GM12874 (cell line): Measurements from ENCODE around the gene PEX14.

Source experiments
- TF ChIP-seq, protein P1 (sequence below): IDR thresholded peaks from 2 replicates; pipeline ENCODE4 v1.5.1; 2011; ENCODE audit warnings: low read depth, mild to moderate bottlenecking, control low read depth, low read length, moderate library complexity; ENCODE audit not compliant: insufficient read depth

Gene PEX14

DNA sequence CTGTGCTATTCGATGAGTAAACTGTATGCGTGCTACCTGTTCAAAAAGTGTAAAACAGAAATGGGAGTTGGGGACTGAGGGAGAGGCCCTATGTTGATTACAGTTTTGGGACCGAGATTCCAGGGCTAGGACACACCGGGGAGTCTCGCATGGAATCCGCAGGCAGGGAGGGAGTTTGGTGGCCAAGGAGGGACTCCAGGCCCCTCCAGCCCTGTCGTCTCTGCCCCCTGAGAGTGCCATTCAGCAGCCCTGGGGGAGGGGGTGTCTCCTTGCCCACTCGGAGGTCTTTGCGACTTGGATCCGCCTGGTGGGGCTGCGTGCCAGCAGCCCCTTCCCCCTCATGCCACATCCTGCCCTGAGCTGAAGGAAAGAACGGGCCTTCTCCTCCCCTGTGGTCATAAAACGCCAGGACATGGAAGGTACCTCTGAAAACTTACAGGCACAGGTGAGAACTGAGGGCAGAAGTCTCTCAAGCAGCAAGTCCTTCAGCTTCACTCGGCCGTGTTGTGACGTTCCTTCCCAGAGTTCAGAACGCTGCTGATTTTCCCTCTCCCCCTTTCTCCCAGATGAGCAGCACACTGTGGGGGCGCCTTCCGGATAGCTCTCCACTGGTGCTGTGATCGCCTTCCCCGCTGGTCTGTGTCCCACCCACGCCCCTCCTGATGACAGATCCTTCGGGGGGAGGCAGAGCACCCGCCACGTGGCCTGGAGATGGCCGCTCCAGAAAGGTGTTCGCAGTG lies 141.4 kb downstream of the PEX14 start:
- TF ChIP-seq, protein P1, sequence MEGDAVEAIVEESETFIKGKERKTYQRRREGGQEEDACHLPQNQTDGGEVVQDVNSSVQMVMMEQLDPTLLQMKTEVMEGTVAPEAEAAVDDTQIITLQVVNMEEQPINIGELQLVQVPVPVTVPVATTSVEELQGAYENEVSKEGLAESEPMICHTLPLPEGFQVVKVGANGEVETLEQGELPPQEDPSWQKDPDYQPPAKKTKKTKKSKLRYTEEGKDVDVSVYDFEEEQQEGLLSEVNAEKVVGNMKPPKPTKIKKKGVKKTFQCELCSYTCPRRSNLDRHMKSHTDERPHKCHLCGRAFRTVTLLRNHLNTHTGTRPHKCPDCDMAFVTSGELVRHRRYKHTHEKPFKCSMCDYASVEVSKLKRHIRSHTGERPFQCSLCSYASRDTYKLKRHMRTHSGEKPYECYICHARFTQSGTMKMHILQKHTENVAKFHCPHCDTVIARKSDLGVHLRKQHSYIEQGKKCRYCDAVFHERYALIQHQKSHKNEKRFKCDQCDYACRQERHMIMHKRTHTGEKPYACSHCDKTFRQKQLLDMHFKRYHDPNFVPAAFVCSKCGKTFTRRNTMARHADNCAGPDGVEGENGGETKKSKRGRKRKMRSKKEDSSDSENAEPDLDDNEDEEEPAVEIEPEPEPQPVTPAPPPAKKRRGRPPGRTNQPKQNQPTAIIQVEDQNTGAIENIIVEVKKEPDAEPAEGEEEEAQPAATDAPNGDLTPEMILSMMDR, result no peak

DNA sequence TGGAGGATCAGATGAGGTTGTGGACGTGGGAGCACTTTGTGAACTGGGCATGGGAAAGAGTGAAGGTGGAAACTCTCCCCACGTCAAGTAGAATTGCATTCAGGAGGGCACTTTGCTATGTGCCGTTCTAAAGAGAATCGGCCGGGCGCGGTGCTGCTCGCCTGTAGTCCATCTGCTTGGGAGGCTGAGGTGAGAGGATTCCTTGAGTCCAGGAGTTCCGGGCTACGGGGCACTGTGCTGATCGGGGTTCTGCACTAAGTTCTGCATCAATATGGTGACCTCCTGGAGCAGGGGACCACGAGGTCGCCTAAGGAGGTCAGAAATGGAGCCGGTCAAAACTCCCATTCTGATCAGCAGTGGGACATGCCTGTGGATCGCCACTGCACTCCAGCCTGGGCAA lies 141.9 kb downstream of the PEX14 start:
- TF ChIP-seq, protein P1, result no peak

DNA sequence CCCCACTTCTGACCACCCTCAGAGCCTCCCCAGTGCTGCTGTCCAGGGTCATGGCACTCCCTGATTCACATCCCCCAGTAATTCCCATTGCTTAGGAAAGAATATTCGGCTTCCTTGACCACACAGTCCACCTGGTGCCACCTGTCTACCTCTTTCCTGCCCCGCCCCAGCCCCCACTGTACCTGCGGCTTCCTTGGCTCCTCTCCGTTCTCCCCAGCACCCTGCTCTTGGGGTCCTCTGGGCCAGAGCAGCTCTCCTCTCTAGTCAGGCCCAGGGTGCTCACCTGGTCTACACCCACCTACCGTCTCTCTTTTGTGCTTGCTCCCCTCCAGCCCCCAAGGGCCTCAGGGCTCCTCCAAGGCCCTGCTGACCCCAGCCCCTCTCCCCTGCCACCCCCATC lies 142.6 kb downstream of the PEX14 start:
- TF ChIP-seq, protein P1, result no peak

DNA sequence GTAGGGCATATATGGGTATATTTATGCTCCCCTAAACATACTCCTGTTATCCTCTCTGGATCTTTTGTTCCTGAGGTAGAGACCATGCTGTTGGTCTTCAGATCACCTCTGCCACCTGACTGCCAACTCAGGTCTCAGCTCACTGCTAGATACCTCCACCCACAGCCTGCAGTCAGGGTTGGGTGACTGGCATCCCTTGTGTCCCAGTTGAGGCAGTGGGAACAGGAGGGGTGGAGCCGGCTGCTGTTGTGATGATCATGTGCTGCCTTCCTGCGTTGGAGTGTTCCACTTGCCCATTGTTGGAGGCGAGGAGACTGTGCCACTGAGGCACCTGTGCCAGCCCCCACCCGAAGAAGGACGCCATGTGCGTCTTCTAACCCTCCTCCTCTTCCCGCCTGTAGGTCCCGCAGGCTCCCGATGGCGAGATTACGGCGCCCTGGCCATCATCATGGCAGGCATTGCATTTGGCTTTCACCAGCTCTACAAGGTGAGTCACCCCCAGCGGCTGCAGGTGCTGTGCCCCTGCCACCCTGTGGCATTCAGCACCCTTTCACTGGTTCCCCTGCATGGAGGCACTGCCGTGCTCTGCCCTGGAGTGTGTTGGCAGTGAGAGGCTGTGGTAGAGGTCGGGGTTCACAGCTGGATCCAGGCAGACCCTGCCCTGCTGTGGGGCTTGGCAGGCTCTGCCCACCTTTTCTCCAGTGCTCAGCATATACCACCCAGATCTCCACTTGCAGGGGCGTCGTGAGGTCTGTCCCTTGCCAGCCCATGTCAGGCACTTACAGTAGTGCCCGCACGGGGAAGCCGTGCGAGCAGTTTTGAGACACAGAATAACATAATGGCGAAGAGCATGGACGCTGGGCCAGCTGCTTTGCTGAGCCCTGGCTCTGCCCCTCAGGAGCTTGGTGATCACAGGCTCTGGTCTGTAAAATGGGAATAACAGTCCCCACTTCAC lies 143.5 kb downstream of the PEX14 start:
- TF ChIP-seq, protein P1, result no peak

DNA sequence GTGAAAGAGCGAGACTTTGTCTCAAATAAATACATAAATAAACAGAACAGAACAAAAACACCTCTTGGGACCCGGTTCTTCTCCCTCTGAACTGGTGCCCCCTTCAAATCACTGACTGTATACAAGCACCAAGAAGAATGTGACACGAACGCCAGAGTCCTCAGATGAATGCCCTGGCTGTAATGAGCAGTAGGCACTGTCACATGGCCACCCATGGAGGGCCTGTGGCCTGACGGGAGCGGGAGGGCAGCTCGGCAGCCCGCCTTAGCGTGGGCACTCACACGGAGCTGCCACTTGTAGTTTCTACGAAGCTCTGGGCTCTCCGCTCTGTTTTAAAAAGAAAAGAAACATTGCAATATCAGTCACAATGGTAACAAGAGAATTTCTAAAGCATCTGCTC lies 146.0 kb downstream of the PEX14 start:
- TF ChIP-seq, protein P1, result no peak

DNA sequence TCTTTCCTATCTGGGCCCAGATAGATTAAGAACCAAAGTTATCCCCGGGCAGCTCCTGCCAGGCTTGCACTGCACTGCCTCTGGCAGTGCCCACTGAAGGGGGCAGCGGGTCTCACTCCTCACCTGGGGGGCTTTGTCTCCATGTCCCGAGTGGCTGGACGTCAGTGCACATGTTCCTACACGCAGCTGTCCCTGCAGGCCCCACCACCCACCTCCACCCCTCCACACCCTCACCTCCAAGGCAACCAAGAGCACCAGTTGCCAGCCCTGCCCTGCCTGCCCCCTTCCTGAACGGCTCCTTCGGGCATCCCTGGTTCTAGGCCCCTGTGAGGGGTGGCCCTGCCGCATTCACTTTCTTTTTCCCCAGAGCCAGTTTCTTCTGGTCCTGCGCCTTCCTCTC lies 147.2 kb downstream of the PEX14 start:
- TF ChIP-seq, protein P1, result no peak

DNA sequence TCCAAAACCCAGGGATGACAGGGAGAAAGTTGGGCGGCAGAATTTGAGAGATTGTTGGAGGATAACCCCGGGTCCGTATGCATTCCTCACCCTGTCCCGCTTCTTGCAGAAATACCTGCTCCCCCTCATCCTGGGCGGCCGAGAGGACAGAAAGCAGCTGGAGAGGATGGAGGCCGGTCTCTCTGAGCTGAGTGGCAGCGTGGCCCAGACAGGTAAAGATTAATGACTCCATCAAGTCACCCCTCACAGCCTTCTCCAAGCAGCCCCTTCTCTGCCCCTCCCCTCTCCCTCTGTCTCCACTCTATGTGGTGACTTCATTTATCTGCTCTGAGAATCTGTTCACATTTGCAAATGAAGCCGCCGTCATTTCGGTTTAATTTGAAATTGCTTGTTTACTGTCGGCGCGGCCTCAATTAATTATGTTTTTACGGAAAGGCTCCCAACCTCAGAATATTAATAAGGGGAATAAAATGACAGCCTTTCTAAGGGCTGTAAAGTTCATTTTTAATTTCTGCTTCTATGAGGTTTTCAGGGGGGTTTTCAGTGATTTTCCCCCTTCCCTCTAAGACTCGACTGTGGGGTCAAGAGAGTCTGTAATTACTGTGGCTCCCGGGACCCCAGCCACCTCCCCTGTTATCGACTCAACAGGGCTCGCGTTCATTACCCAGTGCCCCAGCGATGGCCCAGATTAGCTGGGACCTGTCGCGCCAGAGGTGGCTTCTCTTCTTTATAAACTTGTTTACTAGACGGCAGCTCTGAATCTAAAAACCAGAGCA lies 148.3 kb downstream of the PEX14 start:
- TF ChIP-seq, protein P1, result no peak
